Fibroblast of lung (primary cell): ENCODE results near the gene SLIT3.

Source experiments
- CTCF ChIP-seq, 2 donors: IDR thresholded peaks in 1 of 2; conservative IDR thresholded peaks in 1 of 2; 1 replicate in 1 of 2; 2 replicates in 1 of 2; pipeline ENCODE4 v1.5.1; 2011 to 2012; ENCODE audit warnings: low read length in 2 of 2, control low read depth in 1 of 2, inconsistent platforms in 1 of 2, low read depth in 1 of 2, mild to moderate bottlenecking in 1 of 2
- EZH2 ChIP-seq: IDR thresholded peaks from 2 replicates; pipeline ENCODE4 v1.5.1; 2012; ENCODE audit warnings: low read length, control low read depth, mild to moderate bottlenecking; ENCODE audit errors: missing control alignments

- TF ChIP-seq EZH2 (no peak), CTCF (conservative IDR thresholded peaks at IDR 0.05 in 1 of 2, IDR thresholded peaks at IDR 0.05 in 1 of 2; ENCODE audit: low read depth in 1 of 2, low read length in 2 of 2) (no peak)
These were observed 441.9 kb downstream of the SLIT3 start for GRCh38 chr5:168858994-168859393.
